HK-2 (cell line): ENCODE data around the gene RNF5.
"Not testable (repeated sequence)": the region's sequence is repeated elsewhere in the genome, so short reads cannot be mapped to it uniquely, and the experiment has no call there.

Experiments
- DNase-seq: peaks from one replicate; pipeline ENCODE4 v3.0.0-alpha.2; 2018; ENCODE audit not compliant: unreplicated experiment

Gene RNF5

DNA sequence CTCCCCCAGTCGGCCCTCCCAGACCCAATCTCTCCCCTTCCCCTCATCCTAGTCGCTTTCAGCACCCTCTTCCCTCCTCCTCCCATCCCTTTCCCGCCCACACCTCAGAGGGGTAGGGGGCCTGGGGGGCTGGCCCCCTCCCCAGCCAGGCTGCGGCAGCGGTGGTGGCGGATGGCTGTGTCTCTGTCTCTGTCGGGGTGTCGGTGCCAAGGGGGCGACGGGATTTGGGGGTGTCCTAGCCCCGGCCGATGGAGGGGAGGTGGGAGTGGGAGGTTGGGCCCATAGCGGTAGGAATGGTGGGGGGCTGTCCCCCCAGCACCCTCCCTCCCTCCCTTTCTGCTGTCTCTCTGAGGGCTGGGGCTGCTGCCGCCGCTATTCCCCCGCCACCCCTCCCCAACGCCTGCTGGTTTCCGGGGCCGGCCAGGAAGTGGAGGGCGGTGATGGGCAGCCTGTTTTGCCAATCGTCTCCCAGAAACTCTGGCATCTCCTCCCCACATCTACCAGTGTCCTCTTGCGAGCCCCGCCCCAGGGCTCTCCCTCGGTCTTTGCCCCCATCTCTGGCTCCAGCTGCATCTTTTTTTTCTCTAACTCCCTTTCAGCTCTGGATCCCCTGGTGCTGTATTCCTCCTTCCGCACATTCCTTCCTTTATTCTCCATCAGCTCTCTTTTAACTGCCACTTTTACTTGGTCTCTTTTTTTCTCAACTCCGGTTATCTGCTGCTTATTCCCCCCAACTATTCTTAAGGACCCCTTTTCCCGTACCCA is 2.3 kb upstream of the RNF5 start, which contains the start of gene AGPAT1:
TSS of gene AGPAT1 (minus strand) at position 374 of the 765 bp plus-strand sequence. CDS start 4,588 bp downstream, outside the sequence.
- DNase-seq: peak; percentile 98

- no peak for DNase-seq
Observed at GRCh38 chr6:32176476-32177182, 1.6 kb upstream of the RNF5 start.

- peak; percentile 54 for DNase-seq
Observed at GRCh38 chr6:32177183-32177787, 920 bp upstream of the RNF5 start.

GRCh38 chr6:32178547-32179440 is 589 bp downstream of the RNF5 start:
- no peak for DNase-seq

DNA sequence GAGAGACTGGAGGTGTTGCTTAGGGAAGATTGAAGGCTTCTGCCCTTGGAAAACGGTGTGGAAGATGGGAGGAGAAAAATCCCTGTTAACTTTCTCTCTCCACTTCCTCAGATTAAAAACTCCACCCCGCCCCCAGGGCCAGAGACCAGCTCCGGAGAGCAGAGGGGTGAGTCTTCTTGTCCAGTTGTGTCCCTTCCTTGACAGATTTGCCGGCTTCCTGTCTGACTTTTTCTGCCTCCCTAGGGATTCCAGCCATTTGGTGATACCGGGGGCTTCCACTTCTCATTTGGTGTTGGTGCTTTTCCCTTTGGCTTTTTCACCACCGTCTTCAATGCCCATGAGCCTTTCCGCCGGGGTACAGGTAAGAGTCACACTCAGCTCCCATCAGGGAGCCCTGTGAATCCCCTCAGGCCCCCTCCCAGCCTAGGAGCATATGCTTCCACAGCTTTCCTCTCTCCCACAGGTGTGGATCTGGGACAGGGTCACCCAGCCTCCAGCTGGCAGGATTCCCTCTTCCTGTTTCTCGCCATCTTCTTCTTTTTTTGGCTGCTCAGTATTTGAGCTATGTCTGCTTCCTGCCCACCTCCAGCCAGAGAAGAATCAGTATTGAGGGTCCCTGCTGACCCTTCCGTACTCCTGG is 1.7 kb downstream of the RNF5 start:
- DNase-seq: no peak

- no peak for DNase-seq
Observed at GRCh38 chr6:32181148-32181702, 3.0 kb downstream of the RNF5 start.

- no peak for DNase-seq
Observed at GRCh38 chr6:32181915-32182529, 3.8 kb downstream of the RNF5 start.

DNA sequence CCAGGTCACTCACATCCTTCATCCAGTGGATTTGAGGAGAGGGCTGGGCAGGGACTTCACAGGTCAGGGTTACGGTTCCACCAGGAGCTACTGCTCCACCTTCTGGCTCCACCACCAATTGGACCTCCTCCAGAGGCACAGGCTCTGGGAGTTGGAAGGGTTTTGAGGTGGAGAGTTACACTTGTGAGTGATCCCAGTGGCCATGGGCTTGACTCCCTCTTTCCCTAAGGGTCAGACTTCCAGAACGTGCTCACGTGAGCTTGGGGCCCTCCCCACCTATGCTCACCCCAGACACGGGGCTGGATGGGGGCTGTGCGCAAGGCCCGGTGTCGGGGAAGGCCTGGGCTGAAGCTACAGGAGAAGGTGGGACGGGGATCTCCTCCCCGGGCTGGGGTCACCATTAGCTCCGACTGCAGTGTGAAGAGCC is 4.4 kb downstream of the RNF5 start:
- DNase-seq: no peak

- no peak for DNase-seq
Observed at GRCh38 chr6:32183030-32183429, 4.8 kb downstream of the RNF5 start.

GRCh38 chr6:32183483-32184083 is 5.4 kb downstream of the RNF5 start:
- DNase-seq: no peak

- no peak for DNase-seq
Observed at GRCh38 chr6:32184084-32184640, 6.0 kb downstream of the RNF5 start, which contains the start of gene AGER. Gene AGER, minus strand, starts transcription at chr6:32184253. Its CDS starts 31 bp downstream, at chr6:32184222.

DNA sequence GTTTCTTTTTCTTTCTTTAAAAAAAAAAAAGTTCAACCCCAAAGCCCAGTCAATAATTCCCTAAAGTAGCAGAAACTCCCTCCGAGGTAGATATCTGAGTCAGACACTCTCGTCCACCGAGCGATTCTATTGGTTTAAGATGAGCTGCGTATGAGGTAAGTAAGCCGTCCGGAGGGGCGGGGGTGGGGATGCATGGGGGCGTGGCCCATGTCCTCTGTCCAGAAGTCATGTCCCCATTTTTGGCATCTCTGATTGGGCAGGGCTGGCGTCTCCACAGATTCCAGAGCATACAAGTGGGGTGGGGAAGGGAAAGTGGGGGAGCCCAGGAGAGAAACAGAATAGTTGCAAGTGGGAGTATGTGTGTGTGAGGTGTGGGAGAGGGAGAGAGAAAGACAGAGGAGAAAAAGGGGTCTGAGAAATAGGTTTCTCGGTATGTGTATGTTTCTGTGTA is 7.5 kb downstream of the RNF5 start:
- DNase-seq: peak; percentile 87

GRCh38 chr6:32186151-32186840 is 8.1 kb downstream of the RNF5 start:
- not testable (repeated sequence) for DNase-seq

GRCh38 chr6:32187009-32187709 is 9.0 kb downstream of the RNF5 start:
- DNase-seq: no peak

- not testable (repeated sequence) for DNase-seq
Observed at GRCh38 chr6:32187725-32188380, 9.6 kb downstream of the RNF5 start.

- no peak for DNase-seq
Observed at GRCh38 chr6:32188381-32189068, 10.3 kb downstream of the RNF5 start.
